K562 (cell line): Measurements from ENCODE around the gene DDAH2. TPM values are rescaled to one million over a fixed set of nuclear protein-coding genes. Genes with fewer than 3 reads are reported as not detected.

Experiments used
- BDP1 ChIP-seq: IDR thresholded peaks from 3 replicates; pipeline ENCODE4 v1.6.1; 2011; ENCODE audit not compliant: insufficient read length, insufficient read depth
- BRF1 ChIP-seq: IDR thresholded peaks from 3 replicates; pipeline ENCODE4 v1.6.1; 2011; ENCODE audit warnings: borderline replicate concordance, mild to moderate bottlenecking; ENCODE audit not compliant: insufficient read length; ENCODE audit errors: extremely low read depth
- CBX3 ChIP-seq, 2 experiments: IDR thresholded peaks; 1 replicate in 1 of 2; 2 replicates in 1 of 2; pipeline ENCODE4 v1.6.1; 2012; ENCODE audit warnings: inconsistent platforms in 2 of 2, low read length in 2 of 2, borderline replicate concordance in 1 of 2, control low read depth in 1 of 2
- CREM ChIP-seq: IDR thresholded peaks from 2 replicates; pipeline ENCODE4 v1.6.1; 2014; ENCODE audit warnings: antibody characterized with exemption, low read depth
- HIVEP1 ChIP-seq: fragments of 250-450 bp; sonication (Bioruptor Pico); IDR thresholded peaks from 2 replicates; pipeline ENCODE4 v1.4.0; 2020; ENCODE audit warnings: mild to moderate bottlenecking
- HNRNPL ChIP-seq: fragments of 200-400 bp; formaldehyde crosslinking; IDR thresholded peaks from 2 replicates; pipeline ENCODE4 v1.6.1; 2017; ENCODE audit warnings: low read depth, mild to moderate bottlenecking, low read length
- JUNB ChIP-seq: fragments of 450-650 bp; formaldehyde crosslinking; conservative IDR thresholded peaks from 2 replicates; pipeline ENCODE4 v1.4.0; 2020; ENCODE audit warnings: mild to moderate bottlenecking
- L3MBTL2 ChIP-seq: fragments of 450-650 bp; IDR thresholded peaks from 2 replicates; pipeline ENCODE4 v1.6.1; 2016; ENCODE audit warnings: mild to moderate bottlenecking, moderate library complexity
- LCOR ChIP-seq: sonication (generic); formaldehyde crosslinking; IDR thresholded peaks from 2 replicates; pipeline ENCODE4 v1.8.0; 2022; ENCODE audit warnings: mild to moderate bottlenecking, missing genetic modification reagents
- NCOA6 ChIP-seq: fragments of 450-650 bp; IDR thresholded peaks from 2 replicates; pipeline ENCODE4 v1.6.1; 2017; ENCODE audit warnings: mild to moderate bottlenecking
- POLR2B ChIP-seq: fragments of 450-650 bp; IDR thresholded peaks from 2 replicates; pipeline ENCODE4 v1.6.1; 2018; ENCODE audit warnings: low read depth; ENCODE audit not compliant: partially characterized antibody
- POLR3G ChIP-seq: IDR thresholded peaks from 2 replicates; pipeline ENCODE4 v1.6.1; 2011; ENCODE audit not compliant: insufficient read length, insufficient replicate concordance; ENCODE audit errors: extremely low read depth
- RBM17 ChIP-seq: fragments of 200-400 bp; formaldehyde crosslinking; IDR thresholded peaks from 2 replicates; pipeline ENCODE4 v1.6.1; 2017; ENCODE audit warnings: low read depth, mild to moderate bottlenecking, low read length, borderline replicate concordance
- SNAPC5 ChIP-seq: fragments of 250-450 bp; sonication (Bioruptor Pico); IDR thresholded peaks from 2 replicates; pipeline ENCODE4 v1.8.0; 2021; ENCODE audit warnings: moderate library complexity, mild to moderate bottlenecking, inconsistent platforms
- SREBF1 ChIP-seq: fragments of 150-350 bp; IDR thresholded peaks from 2 replicates; pipeline ENCODE4 v1.6.1; 2014; ENCODE audit warnings: antibody characterized with exemption, low read depth, low read length, borderline replicate concordance
- TFE3 ChIP-seq: fragments of 450-650 bp; formaldehyde crosslinking; IDR thresholded peaks from 2 replicates; pipeline ENCODE4 v1.4.0; 2020; ENCODE audit warnings: mild to moderate bottlenecking, mixed read lengths
- TSC22D4 ChIP-seq: fragments of 450-650 bp; IDR thresholded peaks from 2 replicates; pipeline ENCODE4 v1.6.1; 2016; ENCODE audit warnings: missing genetic modification characterization, missing biosample characterization, control low read depth
- U2AF1 ChIP-seq: fragments of 200-400 bp; formaldehyde crosslinking; optimal IDR thresholded peaks from 2 replicates; pipeline ENCODE3; 2017; ENCODE audit warnings: mild to moderate bottlenecking, low read depth, low read length, moderate library complexity
- polyA plus RNA-seq, 8 experiments: library from polyadenylated mRNA; depleted of rRNA in 4 of 8; stranded (reverse) in 5 of 8; unstranded in 3 of 8; fragments of >200 nt; fragmentation: Nextera tagmentation in 2 of 8; fragmentation: Illumina TruSeq in 1 of 8; extraction: Ambion mirVana in 2 of 8; extraction: Trizol in 1 of 8; gene quantifications; 2 replicates each; pipeline versions ENCODE4 v1.2.1 to v1.2.3, GENCODE V29; 2011 to 2014; ENCODE audit warnings: inconsistent platforms in 1 of 8, missing spikeins in 1 of 8
- total RNA-seq, 7 experiments: library from RNA; depleted of rRNA in 6 of 7; stranded (reverse); fragments of >200 nt in 6 of 7; fragmentation: Illumina TruSeq in 2 of 7; extraction: Trizol in 2 of 7; gene quantifications; 2 replicates each; pipeline versions ENCODE4 v1.2.1 to v1.2.3, GENCODE V29; 2011 to 2021; ENCODE audit warnings: low replicate concordance in 1 of 7
- TF ChIP-seq, protein P1 (sequence below): fragments of 250-450 bp; sonication (Bioruptor Pico); IDR thresholded peaks from 2 replicates; pipeline ENCODE4 v1.8.0; 2022; ENCODE audit warnings: inconsistent platforms, mild to moderate bottlenecking, moderate library complexity, borderline replicate concordance
- TF ChIP-seq, protein P2 (sequence below): fragments of 450-650 bp; formaldehyde crosslinking; IDR thresholded peaks from 2 replicates; pipeline ENCODE4 v1.4.0; 2020; ENCODE audit warnings: mild to moderate bottlenecking, moderate library complexity

The DDAH2 gene
- total and polyA plus RNA-seq, 9 of the 15 experiments (the other 6 are each of a cell fraction or from before 2014, with no cell fraction given) = 1.8 to 45.4 (median 21.4) TPM

GRCh38 chr6:31725502-31726350, 3.4 kb downstream of the DDAH2 start (continued):
- TF ChIP-seq CBX3 (IDR thresholded peaks at IDR 0.05; ENCODE audit: borderline replicate concordance in 1 of 2, low read length in 2 of 2) = no peak
- no peak for TF ChIP-seq RBM17
- TF ChIP-seq L3MBTL2 = peak; percentile 82
- no peak for TF ChIP-seq POLR3G
- TF ChIP-seq JUNB (CRISPR knock-in tag) = no peak; the same call in 1 of the 2 replicates
- TF ChIP-seq, protein P1, sequence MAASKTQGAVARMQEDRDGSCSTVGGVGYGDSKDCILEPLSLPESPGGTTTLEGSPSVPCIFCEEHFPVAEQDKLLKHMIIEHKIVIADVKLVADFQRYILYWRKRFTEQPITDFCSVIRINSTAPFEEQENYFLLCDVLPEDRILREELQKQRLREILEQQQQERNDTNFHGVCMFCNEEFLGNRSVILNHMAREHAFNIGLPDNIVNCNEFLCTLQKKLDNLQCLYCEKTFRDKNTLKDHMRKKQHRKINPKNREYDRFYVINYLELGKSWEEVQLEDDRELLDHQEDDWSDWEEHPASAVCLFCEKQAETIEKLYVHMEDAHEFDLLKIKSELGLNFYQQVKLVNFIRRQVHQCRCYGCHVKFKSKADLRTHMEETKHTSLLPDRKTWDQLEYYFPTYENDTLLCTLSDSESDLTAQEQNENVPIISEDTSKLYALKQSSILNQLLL (CRISPR knock-in tag) = no peak
- TF ChIP-seq TSC22D4 = no peak
- no peak for TF ChIP-seq SREBF1
- peak; percentile 47; the same call in 1 of the 2 replicates for TF ChIP-seq CREM
- TF ChIP-seq BDP1 = no peak
- TF ChIP-seq NCOA6 = no peak
- TF ChIP-seq U2AF1 = no peak
- no peak; the same call in 1 of the 2 replicates for TF ChIP-seq TFE3 (CRISPR knock-in tag)
- TF ChIP-seq, protein P2, sequence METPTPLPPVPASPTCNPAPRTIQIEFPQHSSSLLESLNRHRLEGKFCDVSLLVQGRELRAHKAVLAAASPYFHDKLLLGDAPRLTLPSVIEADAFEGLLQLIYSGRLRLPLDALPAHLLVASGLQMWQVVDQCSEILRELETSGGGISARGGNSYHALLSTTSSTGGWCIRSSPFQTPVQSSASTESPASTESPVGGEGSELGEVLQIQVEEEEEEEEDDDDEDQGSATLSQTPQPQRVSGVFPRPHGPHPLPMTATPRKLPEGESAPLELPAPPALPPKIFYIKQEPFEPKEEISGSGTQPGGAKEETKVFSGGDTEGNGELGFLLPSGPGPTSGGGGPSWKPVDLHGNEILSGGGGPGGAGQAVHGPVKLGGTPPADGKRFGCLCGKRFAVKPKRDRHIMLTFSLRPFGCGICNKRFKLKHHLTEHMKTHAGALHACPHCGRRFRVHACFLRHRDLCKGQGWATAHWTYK (CRISPR knock-in tag) = peak; percentile 88
- no peak for TF ChIP-seq SNAPC5
- no peak for TF ChIP-seq HNRNPL
- TF ChIP-seq HIVEP1 (CRISPR knock-in tag) = peak; percentile 76; the same call in 1 of the 2 replicates
- no peak for TF ChIP-seq BRF1
- peak; percentile 46 for TF ChIP-seq POLR2B
- 0 out of 2 replicates have a peak, but pooled peaks have one; percentile 62 for TF ChIP-seq LCOR (CRISPR knock-in tag)
